ENCODE measurements around the gene STK17A. TPM values are rescaled to one million over a fixed set of nuclear protein-coding genes. Genes with fewer than 3 reads are reported as not detected.
A peak's percentile ranks its signal among the peaks of the same experiment; 100 is the strongest.

The STK17A gene
- total and polyA plus RNA-seq, 2 of the 8 experiments (the other 6 are each of a cell fraction or from before 2014, with no cell fraction given): 2.2 to 12.2 TPM

DNA sequence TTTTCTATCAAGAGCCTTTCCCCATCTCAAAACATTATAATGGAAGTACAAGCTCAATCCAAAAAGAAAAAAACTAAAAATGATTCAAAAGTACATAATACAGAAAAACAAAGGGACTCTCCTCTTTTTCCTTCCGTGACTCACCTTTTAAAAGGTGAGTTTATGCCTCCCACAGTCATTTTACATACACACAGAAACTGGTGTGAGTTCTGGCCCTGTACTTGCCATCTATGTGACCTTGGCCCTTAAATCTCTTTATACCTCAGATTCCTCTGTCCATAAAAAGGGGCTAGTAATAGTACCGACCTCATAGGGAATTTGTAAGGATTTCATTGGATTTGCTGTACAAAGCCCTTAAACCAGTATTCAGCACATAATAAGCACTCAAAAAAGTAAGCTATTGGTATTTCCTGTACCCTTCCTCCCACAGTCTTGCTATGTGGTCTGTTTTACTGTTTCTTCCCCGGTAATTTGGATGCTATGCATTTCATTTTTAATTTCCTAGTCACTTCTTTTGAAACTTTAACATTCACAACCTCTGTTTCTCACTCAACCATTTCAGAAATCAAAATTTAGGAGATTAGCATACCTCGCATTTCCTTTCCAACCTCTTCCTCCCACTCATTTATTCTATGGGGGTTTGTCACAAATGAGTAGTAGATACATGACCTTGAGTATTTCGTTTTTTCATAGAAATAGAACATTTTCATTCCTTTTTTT, 39.0 kb downstream of the STK17A start:
- H3K79me1 ChIP-seq (ENCODE audit: low read depth, low read length): peaks cover 5% of the 10 kb centered on the region; the same call in 1 of the 2 replicates
- no peak overlapping the region for H3K18ac ChIP-seq (ENCODE audit: extremely low read depth, low read length)
- CTCF ChIA-PET (ENCODE audit: partially characterized antibody): interaction anchor here (0.7 to 2.5 kb wide), 5 partner anchors 20 to 111 kb away, joined by 3 to 7 read pairs (median 3); partner anchors contain the start of gene STK17A
- H3K23ac ChIP-seq (ENCODE audit: insufficient read length): no peak overlapping the region
- no peak overlapping the region for H3K4ac ChIP-seq (replicated peaks; ENCODE audit: insufficient read length, low read depth, low read length)
- H2BK120ac ChIP-seq (replicated peaks; ENCODE audit: low read depth, low read length): no peak overlapping the region
- H3K27me3 ChIP-seq (replicated peaks in 1 of 4; ENCODE audit: control insufficient read depth in 3 of 4, extremely low read depth in 1 of 4, insufficient read depth in 3 of 4, low read length in 3 of 4): no peaks in the 10 kb centered on the region
- no peak overlapping the region for H4K91ac ChIP-seq (replicated peaks; ENCODE audit: insufficient read length, low read length)
- peaks cover 0 to 4% (median 1%) of the 10 kb centered on the region in 4 experiments; a peak in 2 of 7 replicates for H3K4me1 ChIP-seq (replicated peaks in 1 of 4; ENCODE audit: control insufficient read depth in 3 of 4, insufficient read depth in 4 of 4, low read length in 3 of 4)
- no peak overlapping the region for H2BK15ac ChIP-seq (ENCODE audit: low read length)
- peaks cover 0 to 17% (median 2%) of the 10 kb centered on the region in 4 experiments; a peak in 2 of 8 replicates for H3K36me3 ChIP-seq (ENCODE audit: control insufficient read depth in 2 of 4, insufficient read depth in 4 of 4, low read length in 3 of 4)
- H3K4me3 ChIP-seq (ENCODE audit: extremely low read depth in 1 of 4, insufficient read depth in 2 of 4, low read depth in 3 of 4, low read length in 4 of 4): no peak overlapping the region
- H3K14ac ChIP-seq (ENCODE audit: insufficient read length): no peak overlapping the region
- no peak overlapping the region for H4K8ac ChIP-seq (ENCODE audit: extremely low read depth, insufficient read depth, low read length)
- H3K27ac ChIP-seq (ENCODE audit: low read depth, low read length): no peak overlapping the region
- H3K23me2 ChIP-seq (ENCODE audit: low read depth, low read length): no peaks in the 10 kb centered on the region
- WGBS, 2 experiments (ENCODE audit: extremely low coverage in 1 of 2, insufficient coverage in 1 of 2, insufficient read length in 1 of 2, insufficient replicate concordance in 2 of 2, low coverage in 1 of 2, low lambda C conversion rate in 2 of 2, missing lambda C conversion rate in 1 of 2): 85% methylated on average over 5 of the region's 5 CpGs; no CpG with 5 or more reads in 1 of the 2 experiments
- H4K20me1 ChIP-seq (replicated peaks in 1 of 2; ENCODE audit: control insufficient read depth in 1 of 2, insufficient read depth in 2 of 2, low read length in 2 of 2): peaks cover 1 to 2% of the 10 kb centered on the region in 2 experiments
- no peak overlapping the region for H2BK12ac ChIP-seq (ENCODE audit: low read depth, low read length)
- no peaks in the 10 kb centered on the region for H3K79me2 ChIP-seq (ENCODE audit: control insufficient read depth in 1 of 2, insufficient read depth in 2 of 2, low read length in 2 of 2)
- no peak overlapping the region for H2BK20ac ChIP-seq (ENCODE audit: low read length)
- DNase-seq (ENCODE audit: low read depth in 1 of 2, low spot score in 2 of 2): no peak
- no peaks in the 10 kb centered on the region for H3K9me3 ChIP-seq (ENCODE audit: insufficient read depth in 2 of 2, low read depth in 1 of 2, low read length in 1 of 2)
- no peak overlapping the region for H4K5ac ChIP-seq (ENCODE audit: insufficient read length, low read depth, low read length)
- no peak overlapping the region for H2AK5ac ChIP-seq (ENCODE audit: low read depth, low read length)
- FAIRE-seq: peak; percentile 7
- no peak overlapping the region for H3K56ac ChIP-seq (replicated peaks; ENCODE audit: insufficient read length, low read depth, low read length)
- no peak overlapping the region for H3K4me2 ChIP-seq (ENCODE audit: insufficient read depth in 1 of 2, low read depth in 2 of 2, low read length in 2 of 2)
- no peak overlapping the region for H3K9ac ChIP-seq (replicated peaks in 1 of 4; ENCODE audit: extremely low read depth in 1 of 4, low read depth in 3 of 4, low read length in 3 of 4)
- POLR2A ChIA-PET (ENCODE audit: partially characterized antibody): interaction anchor here (1.2 kb wide), 1 partner anchor 68 kb away, joined by 3 read pairs; no protein-coding TSS in a partner anchor
- H2BK5ac ChIP-seq (ENCODE audit: low read depth, low read length): no peak overlapping the region
- H2AFZ ChIP-seq (ENCODE audit: low read length): no peak overlapping the region
- TF ChIP-seq POLR2A (IDR thresholded peaks at IDR 0.05; ENCODE audit: control extremely low read depth in 1 of 2, low read depth in 2 of 2, low read length in 2 of 2) (peak in 1 of 2 experiments; percentile 22; a peak in 1 of 3 replicates), SRF (IDR thresholded peaks at IDR 0.05; ENCODE audit: low read depth, low read length) (no peak), RXRA (IDR thresholded peaks at IDR 0.05; ENCODE audit: insufficient read depth, low read depth, low read length) (no peak)
